ENCODE measurements around the gene EYA2. TPM values are rescaled to one million over a fixed set of nuclear protein-coding genes. Genes with fewer than 3 reads are reported as not detected.

Gene EYA2
- total RNA-seq, 1 experiment from 2014 or later: 0.74 TPM

DNA sequence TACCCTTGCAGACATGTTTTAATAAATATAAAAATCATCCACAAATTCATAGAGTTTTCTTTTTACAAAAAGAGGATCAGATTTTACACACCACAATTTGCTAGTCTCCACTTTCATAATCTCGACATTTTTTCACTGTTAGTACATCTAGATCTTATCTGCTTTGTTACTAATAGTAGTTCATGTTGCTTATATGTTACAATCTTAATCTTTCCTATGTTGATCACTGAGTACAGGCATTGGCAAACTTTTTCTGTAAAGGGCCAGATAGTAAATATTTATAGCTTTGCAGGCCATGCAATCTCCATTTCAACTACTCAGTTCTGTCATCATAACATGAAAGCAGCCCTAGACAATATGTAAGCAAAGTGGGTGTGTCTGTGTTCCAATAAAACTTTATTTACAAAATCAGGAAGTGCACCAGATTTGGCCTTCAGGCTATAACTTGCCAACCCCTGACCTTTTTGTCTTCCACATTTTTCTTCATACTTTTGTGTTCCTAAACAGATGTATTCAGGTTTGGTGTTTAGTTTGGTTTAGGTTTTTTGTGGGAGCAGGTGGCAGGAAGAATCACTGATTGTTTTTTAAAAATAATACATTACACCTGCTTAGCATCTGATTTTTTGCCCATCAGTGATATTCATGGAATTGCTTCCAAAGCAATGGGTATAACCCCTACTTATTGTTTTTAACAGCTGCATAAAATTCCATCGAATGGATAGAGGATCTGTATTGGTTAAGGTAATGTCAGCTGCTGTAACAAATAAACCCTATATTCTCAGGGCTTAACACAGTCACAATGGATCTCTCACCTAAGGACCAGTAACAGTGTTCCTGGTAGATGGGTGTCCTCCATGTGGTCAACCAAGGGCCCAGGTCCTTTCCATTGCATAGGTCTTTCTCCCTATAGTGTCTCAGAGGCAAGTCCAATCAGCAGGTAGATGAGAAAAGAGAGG is 61.2 kb downstream of the EYA2 start:
- no peak overlapping the region for H3K9ac ChIP-seq (ENCODE audit: extremely low read depth, insufficient read length, low read length)

More for the DNA sequence above, 61.2 kb downstream of the EYA2 start:
- Histone ChIP-seq H3K4me1 (ENCODE audit: insufficient read depth, low read length) (no peaks in the 10 kb centered on the region), H2BK12ac (ENCODE audit: insufficient read length, low read depth, low read length) (no peak overlapping the region), H2BK120ac (ENCODE audit: low read depth, low read length, poor library complexity, severe bottlenecking) (no peak overlapping the region), H3K79me2 (ENCODE audit: insufficient read depth, low read length) (no peaks in the 10 kb centered on the region), H2AFZ (ENCODE audit: low read length) (no peak overlapping the region), H3K23ac (ENCODE audit: insufficient read length, low read depth, low read length) (no peak overlapping the region), H2BK20ac (ENCODE audit: low read depth, low read length, poor library complexity, severe bottlenecking) (no peak overlapping the region), H3K14ac (ENCODE audit: insufficient read depth, low read length) (no peak overlapping the region), H4K91ac (ENCODE audit: insufficient read length, low read depth, low read length) (no peak overlapping the region), H3K18ac (ENCODE audit: insufficient read length, low read depth, low read length) (no peak overlapping the region), H4K8ac (replicated peaks; ENCODE audit: insufficient read length, low read depth, low read length) (no peak overlapping the region), H3K4me2 (ENCODE audit: insufficient read depth, insufficient read length, low read length) (no peak overlapping the region), H3K23me2 (ENCODE audit: insufficient read length, low read depth, low read length, poor library complexity, severe bottlenecking) (no peaks in the 10 kb centered on the region), H3T11ph (ENCODE audit: low read length) (no peak overlapping the region), H4K5ac (ENCODE audit: insufficient read length, low read depth, low read length) (no peak overlapping the region), H3K4ac (ENCODE audit: low read depth, low read length) (no peak overlapping the region), H2AK5ac (ENCODE audit: insufficient read length, low read length) (no peak overlapping the region), H3K27me3 (ENCODE audit: insufficient read depth, low read length) (no peaks in the 10 kb centered on the region), H3K56ac (ENCODE audit: insufficient read length, low read depth, low read length) (no peak overlapping the region), H2BK15ac (ENCODE audit: low read depth, low read length) (no peak overlapping the region), H3K27ac (ENCODE audit: insufficient read length, low read depth, low read length) (no peak overlapping the region), H2BK5ac (ENCODE audit: insufficient read length, low read length) (no peak overlapping the region), H3K79me1 (ENCODE audit: insufficient read depth, low read depth, low read length, poor library complexity, severe bottlenecking) (no peaks in the 10 kb centered on the region), H3K9me3 (ENCODE audit: control insufficient read depth, low read depth, low read length) (no peaks in the 10 kb centered on the region), H4K20me1 (ENCODE audit: control insufficient read depth, insufficient read depth, insufficient read length) (no peaks in the 10 kb centered on the region)
- H3K27ac Mint-ChIP-seq: no peak overlapping the region
- DNase-seq: no peak
- peaks cover 14 to 20% of the 10 kb centered on the region in 2 experiments for H3K4me1 Mint-ChIP-seq
- no peak overlapping the region for H3K4me3 Mint-ChIP-seq
- peaks cover 4 to 5% of the 10 kb centered on the region in 2 experiments; a peak in 3 of 5 replicates for H3K9me3 Mint-ChIP-seq
- peaks cover 3% of the 10 kb centered on the region; the same call in 1 of the 2 replicates for H3K27me3 Mint-ChIP-seq (ENCODE audit: low read depth)
- WGBS (ENCODE audit: extremely low coverage, insufficient read length, low lambda C conversion rate): no CpG with 5 or more reads among the region's 2 CpGs
- TF ChIP-seq, protein P1, sequence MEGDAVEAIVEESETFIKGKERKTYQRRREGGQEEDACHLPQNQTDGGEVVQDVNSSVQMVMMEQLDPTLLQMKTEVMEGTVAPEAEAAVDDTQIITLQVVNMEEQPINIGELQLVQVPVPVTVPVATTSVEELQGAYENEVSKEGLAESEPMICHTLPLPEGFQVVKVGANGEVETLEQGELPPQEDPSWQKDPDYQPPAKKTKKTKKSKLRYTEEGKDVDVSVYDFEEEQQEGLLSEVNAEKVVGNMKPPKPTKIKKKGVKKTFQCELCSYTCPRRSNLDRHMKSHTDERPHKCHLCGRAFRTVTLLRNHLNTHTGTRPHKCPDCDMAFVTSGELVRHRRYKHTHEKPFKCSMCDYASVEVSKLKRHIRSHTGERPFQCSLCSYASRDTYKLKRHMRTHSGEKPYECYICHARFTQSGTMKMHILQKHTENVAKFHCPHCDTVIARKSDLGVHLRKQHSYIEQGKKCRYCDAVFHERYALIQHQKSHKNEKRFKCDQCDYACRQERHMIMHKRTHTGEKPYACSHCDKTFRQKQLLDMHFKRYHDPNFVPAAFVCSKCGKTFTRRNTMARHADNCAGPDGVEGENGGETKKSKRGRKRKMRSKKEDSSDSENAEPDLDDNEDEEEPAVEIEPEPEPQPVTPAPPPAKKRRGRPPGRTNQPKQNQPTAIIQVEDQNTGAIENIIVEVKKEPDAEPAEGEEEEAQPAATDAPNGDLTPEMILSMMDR (conservative IDR thresholded peaks at IDR 0.05): no peak
- H3K36me3 Mint-ChIP-seq (ENCODE audit: insufficient read depth in 1 of 3, low read depth in 3 of 3): peaks cover 0 to 5% (median 2%) of the 10 kb centered on the region in 3 experiments; a peak in 5 of 7 replicates
